Activated T-cell treated with anti-CD3 and anti-CD28 coated beads, Interleukin-2, amount 50 U/mL, for 4 hours (primary cell): ENCODE results near the gene PEAK1. TPM values are rescaled to one million over a fixed set of nuclear protein-coding genes. Genes with fewer than 3 reads are reported as not detected.

ENCODE experiments used
- ATAC-seq, 2 donors: fragments of 200-7000 bp; cut with Tn5 transposase; one replicate each; pipeline ENCODE4 v1.10.0; 2021
- DNase-seq: peaks from one replicate; pipeline ENCODE4 v3.0.0-alpha.2; 2020
- H3K27me3 Mint-ChIP-seq: one replicate; pipeline ENCODE4 v1.8.0; 2021; ENCODE audit warnings: low read depth, mixed read lengths
- H3K36me3 Mint-ChIP-seq: one replicate; pipeline ENCODE4 v1.8.0; 2022; ENCODE audit warnings: mixed read lengths; ENCODE audit not compliant: insufficient read depth
- H3K4me1 Mint-ChIP-seq: one replicate; pipeline ENCODE4 v1.8.0; 2021; ENCODE audit warnings: low read depth, mixed read lengths
- H3K4me3 Mint-ChIP-seq: one replicate; pipeline ENCODE4 v1.8.0; 2021; ENCODE audit warnings: mild to moderate bottlenecking, moderate library complexity, mixed read lengths
- H3K9me3 Mint-ChIP-seq: one replicate; pipeline ENCODE4 v1.8.0; 2021; ENCODE audit warnings: mixed read lengths
- total RNA-seq, 3 donors: library from RNA; stranded (reverse); gene quantifications; one replicate each; pipeline ENCODE4 v1.2.1, GENCODE V29; 2021

Gene PEAK1
- total RNA-seq, 3 donors from 2014 or later: 15.5 to 23.1 (median 21.2) TPM

DNA sequence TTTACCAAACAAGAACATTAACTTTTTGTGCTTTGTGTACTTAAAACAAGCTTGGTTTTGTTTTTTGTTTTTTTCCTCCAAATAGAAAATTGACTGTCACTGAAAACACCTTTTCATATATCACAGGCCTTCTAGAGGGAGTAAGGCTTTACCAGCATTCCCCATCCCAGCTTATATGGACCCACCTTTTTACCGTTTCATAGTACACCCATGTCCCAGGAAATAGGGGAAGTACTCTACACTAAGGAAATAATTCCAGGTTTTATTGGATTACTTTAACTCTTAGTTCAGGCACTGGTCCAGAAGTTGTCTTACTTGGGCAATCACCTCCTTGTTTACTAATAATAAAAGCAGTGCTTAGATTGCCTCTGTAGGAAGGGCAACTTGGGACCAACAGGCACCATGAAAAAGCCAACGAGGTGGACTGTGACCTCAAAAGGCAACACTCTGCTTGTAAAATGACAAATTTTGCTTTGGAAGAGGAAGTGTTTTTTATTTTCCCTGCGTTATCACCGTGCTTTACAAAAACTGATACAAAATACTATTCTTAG, 27.0 kb upstream of the PEAK1 start:
- Mint-ChIP-seq H3K4me3 (no peak overlapping the region), H3K27me3 (no peaks in the 10 kb centered on the region), H3K36me3 (peaks cover 10% of the 10 kb centered on the region), H3K4me1 (peaks cover 14% of the 10 kb centered on the region), H3K9me3 (no peaks in the 10 kb centered on the region)
- ATAC-seq: no peak
- no peak for DNase-seq

DNA sequence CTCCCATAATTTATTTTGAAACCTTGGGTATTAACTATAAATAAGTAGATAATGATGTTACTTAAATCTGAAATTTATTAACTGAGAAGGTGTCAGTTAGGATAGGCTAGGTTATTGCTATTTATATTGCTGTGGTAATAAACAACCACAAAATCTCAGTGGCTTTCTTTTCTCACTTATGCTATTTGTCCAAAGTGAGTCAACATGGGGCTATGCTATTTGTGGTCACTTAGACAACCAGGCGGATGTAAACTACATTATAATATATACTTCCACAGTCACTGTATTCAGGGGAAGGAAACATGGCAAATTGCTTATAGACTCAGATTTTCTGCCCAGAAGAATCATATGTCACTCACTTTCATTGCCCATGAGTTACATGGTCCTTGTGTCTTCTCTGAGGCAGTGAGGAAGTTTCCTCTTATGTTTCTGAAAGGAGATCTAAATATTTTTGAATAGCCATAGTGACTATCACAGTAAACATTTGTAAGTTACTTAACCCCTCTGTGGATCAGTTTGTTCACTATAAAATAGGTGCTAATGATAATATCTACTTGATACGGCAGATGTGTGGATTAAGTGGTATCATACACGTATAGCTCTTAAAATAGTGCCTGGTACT, 20.6 kb upstream of the PEAK1 start:
- Mint-ChIP-seq H3K36me3 (peaks cover 7% of the 10 kb centered on the region), H3K4me3 (no peak overlapping the region), H3K9me3 (no peaks in the 10 kb centered on the region), H3K4me1 (peaks cover 33% of the 10 kb centered on the region), H3K27me3 (no peaks in the 10 kb centered on the region)
- ATAC-seq: no peak
- no peak for DNase-seq

DNA sequence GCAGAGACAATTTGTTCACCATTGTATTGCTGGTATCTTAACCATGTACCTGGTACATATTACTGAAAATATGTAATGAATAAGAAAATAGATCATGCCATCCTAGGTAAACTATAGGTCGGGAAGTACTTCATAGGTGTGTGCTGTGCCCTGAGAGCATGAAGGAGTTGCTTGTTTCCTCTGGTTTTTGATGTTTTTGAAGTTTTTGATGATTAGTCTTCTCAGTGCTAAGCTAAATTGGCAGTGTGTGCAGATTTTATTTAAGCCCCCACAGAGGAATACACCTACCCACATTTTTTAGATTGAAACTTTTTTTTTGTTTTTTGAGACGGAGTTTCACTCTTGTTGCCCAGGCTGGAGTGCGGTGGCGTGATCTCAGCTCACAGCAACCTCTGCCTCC, 17.4 kb upstream of the PEAK1 start:
- no peak for DNase-seq
- ATAC-seq: no peak
- no peaks in the 10 kb centered on the region for H3K9me3 Mint-ChIP-seq
- no peaks in the 10 kb centered on the region for H3K27me3 Mint-ChIP-seq
- H3K4me3 Mint-ChIP-seq: no peak overlapping the region
- peaks cover 27% of the 10 kb centered on the region for H3K4me1 Mint-ChIP-seq
- H3K36me3 Mint-ChIP-seq: peaks cover 15% of the 10 kb centered on the region

DNA sequence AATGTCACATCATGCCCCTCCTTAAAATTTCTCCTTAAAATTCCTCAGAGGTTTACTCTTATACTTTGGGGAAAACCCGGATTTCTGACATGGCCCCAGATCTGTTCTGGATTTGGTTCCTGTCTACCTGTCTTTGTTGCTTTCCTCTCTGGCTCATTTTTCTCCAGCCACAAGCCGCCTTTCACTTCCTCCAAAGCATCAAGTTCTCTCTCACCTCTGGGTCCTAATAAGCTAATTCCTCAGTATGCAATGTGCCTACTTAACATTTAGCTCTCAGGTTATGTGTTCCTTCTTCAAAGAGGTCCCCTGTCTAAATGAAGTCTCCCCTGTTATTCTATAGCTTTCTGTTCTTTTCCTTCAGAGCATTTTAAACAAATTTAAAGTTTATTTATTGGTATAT, 16.9 kb upstream of the PEAK1 start:
- Mint-ChIP-seq H3K9me3 (no peaks in the 10 kb centered on the region), H3K36me3 (peaks cover 15% of the 10 kb centered on the region), H3K4me3 (no peak overlapping the region), H3K27me3 (no peaks in the 10 kb centered on the region), H3K4me1 (peaks cover 26% of the 10 kb centered on the region)
- ATAC-seq: no peak
- DNase-seq: no peak

DNA sequence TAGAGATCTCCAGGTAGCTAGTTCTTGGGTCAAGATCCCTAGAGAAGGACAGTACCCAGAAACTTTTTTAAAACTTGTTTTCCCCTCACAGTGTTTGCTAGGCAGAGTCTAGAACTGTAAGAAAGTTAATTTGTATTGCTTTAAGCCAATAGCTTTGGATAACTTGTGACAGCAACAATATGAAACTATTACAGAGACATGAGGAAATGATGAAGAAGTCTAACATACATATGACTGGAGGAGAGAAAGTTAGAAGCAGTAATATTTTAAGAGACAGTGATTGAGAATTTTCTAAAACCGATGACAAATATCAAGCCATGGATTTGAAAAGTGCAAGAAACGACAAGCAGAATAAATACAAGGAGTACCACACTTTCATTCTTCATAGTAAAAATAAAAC, 10.7 kb upstream of the PEAK1 start:
- ATAC-seq (peak; percentile 65 to 70), DNase-seq (no peak)
- no peak overlapping the region for H3K4me3 Mint-ChIP-seq
- H3K9me3 Mint-ChIP-seq: no peaks in the 10 kb centered on the region
- peaks cover 14% of the 10 kb centered on the region for H3K36me3 Mint-ChIP-seq
- peaks cover 35% of the 10 kb centered on the region for H3K4me1 Mint-ChIP-seq
- no peaks in the 10 kb centered on the region for H3K27me3 Mint-ChIP-seq

DNA sequence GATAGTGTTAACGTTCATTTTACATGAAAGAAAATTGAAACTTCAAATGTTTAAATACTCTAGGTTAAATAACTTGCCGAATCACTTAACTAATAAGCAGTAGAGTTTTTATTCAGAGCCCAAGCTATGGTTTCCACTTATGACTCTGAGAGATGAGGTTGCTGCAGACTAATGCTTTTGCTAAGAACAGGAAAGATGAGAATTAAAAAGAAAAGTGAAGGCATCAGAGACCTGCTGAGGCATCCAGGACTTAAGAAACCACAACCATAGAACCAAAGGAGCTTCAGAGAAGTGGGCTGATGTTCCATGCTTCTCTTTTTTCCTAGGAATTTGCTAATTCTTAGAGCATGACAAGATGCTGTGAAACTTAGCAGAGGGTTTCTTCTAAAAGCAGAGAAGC, 10.3 kb upstream of the PEAK1 start:
- no peak for DNase-seq
- no peak overlapping the region for H3K4me3 Mint-ChIP-seq
- no peaks in the 10 kb centered on the region for H3K9me3 Mint-ChIP-seq
- H3K27me3 Mint-ChIP-seq: no peaks in the 10 kb centered on the region
- peaks cover 15% of the 10 kb centered on the region for H3K36me3 Mint-ChIP-seq
- peaks cover 39% of the 10 kb centered on the region for H3K4me1 Mint-ChIP-seq
- ATAC-seq: peak; percentile 91

DNA sequence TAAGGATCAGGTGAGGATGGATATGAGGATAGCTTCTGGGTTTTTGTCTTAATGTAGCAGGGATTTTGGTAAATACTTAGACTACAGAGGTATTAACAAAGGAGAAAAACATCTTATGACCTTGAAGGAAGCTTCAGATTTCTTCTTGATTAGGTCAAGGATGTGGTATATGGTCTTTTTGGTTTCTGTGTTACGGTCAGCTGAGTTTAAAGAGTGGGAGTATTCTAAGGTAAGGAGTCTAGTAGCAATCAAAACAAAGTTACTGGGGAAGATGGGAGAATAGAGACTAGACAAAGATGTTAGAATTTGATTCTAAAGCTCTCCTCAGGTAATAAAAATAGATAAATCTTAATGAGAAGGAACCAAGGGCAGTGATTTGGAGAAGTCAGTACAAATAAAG, 7.0 kb upstream of the PEAK1 start:
- no peaks in the 10 kb centered on the region for H3K27me3 Mint-ChIP-seq
- peaks cover 61% of the 10 kb centered on the region for H3K4me1 Mint-ChIP-seq
- H3K9me3 Mint-ChIP-seq: no peaks in the 10 kb centered on the region
- ATAC-seq (no peak), DNase-seq (no peak)
- peaks cover 16% of the 10 kb centered on the region for H3K36me3 Mint-ChIP-seq
- no peak overlapping the region for H3K4me3 Mint-ChIP-seq

DNA sequence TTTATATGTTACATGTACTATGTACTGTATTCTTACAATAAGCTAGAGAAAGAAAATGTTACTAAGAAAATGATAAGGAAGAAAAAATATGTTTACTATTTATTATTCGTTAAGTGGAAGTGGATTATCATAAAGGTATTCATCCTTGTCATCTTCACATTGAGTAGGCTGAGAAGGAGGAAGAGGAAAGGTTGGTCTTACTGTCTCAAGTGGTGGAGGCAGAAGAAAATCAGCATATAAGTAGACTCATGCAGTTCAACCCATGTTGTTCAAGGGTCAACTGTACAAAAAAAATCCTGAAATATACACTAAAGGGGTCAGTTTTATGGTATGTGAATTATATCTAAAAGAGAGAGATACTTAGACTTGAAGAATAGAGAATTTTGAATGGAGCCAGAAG, 6.5 kb upstream of the PEAK1 start:
- Mint-ChIP-seq H3K36me3 (peaks cover 16% of the 10 kb centered on the region), H3K27me3 (no peaks in the 10 kb centered on the region), H3K4me3 (no peak overlapping the region), H3K4me1 (peaks cover 66% of the 10 kb centered on the region), H3K9me3 (no peaks in the 10 kb centered on the region)
- DNase-seq: no peak
- no peak for ATAC-seq

DNA sequence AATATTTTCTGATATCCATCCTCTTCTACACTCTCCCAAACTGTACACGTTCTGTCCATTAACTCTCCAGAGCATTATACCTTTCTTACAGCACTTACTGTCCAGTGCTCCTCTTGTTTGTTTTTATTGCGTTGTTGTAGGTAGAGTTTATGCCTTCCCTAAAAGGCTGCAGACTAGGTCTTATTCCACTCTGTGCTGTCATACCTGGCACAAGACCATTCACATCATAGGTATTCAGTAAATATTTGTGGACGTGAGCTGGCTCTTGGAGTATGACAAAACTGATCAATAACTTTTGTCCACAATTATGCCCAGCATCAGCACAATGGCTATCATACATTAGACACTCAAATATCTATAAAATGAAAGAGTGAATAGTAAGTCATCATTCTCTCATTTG, 5.2 kb upstream of the PEAK1 start:
- Mint-ChIP-seq H3K27me3 (no peaks in the 10 kb centered on the region), H3K4me1 (peaks cover 63% of the 10 kb centered on the region), H3K4me3 (no peak overlapping the region), H3K36me3 (peaks cover 12% of the 10 kb centered on the region), H3K9me3 (no peaks in the 10 kb centered on the region)
- ATAC-seq (no peak), DNase-seq (no peak)

DNA sequence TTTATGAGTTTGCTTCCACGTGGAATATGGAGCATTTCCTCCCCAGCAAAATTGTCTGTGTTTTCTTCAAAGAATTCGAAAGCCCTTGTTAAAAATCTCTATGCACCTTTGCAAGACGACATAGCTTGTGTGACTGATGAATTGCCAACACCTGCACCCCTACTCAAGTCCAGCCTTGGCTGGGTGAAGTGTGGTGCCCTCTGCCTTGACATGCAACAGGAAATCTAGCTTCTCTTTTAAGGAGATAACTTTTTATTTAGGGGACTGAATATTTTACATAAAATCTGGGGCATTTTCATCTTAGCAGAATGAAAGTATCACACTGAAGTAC, 1.4 kb upstream of the PEAK1 start:
- peaks cover 9% of the 10 kb centered on the region for H3K36me3 Mint-ChIP-seq
- H3K9me3 Mint-ChIP-seq: no peaks in the 10 kb centered on the region
- DNase-seq (no peak), ATAC-seq (no peak)
- no peaks in the 10 kb centered on the region for H3K27me3 Mint-ChIP-seq
- H3K4me3 Mint-ChIP-seq: peak overlapping the region; percentile 98
- peaks cover 61% of the 10 kb centered on the region for H3K4me1 Mint-ChIP-seq

DNA sequence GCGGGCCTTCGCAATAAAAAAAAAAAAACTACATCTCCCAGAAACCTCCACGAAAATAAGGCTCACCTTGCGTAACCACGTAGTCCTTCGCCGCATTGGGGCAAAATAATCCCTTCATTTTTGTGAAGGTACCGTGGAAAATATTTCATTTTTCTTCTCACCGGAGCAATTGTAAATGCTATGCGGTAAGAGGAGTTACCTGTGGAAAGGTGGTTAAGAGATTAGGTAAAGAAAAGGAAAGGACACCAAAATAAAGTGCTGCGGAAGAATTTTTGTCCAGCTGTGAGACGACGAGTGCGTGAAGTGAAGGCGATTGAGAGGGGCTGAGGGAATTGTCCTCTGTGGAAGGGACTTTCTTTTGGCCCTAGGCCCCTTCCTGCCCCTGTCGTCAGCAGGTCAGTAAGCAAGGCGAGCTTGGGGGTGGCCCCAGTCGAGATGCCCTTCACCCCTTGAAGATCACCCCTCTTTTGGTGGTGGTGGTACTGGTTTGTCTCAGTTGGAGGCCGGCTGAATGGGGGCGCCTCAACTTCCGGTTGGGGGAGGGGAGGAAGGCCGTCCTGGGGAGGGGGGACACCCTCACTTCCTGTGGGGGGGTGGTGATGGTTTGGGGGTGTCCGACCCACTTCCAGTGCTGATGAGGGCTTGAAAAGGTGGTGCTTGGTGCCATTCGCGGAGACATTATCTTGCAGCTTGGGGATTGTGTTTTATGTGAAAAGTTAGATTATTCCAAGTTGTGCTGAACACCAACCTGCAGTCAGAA, 886 bp upstream of the PEAK1 start, which contains the start of gene HMG20A:
HMG20A (plus strand) TSS at position 279 of the 760 bp plus-strand sequence. CDS start 37,520 bp downstream, outside the sequence.
- DNase-seq (peak; percentile 45), ATAC-seq (peak; percentile 21 to 32)
- Mint-ChIP-seq H3K27me3 (no peaks in the 10 kb centered on the region), H3K4me1 (peaks cover 57% of the 10 kb centered on the region), H3K9me3 (no peaks in the 10 kb centered on the region), H3K4me3 (peak within 1 kb of the TSS; percentile 98), H3K36me3 (peaks cover 9% of the 10 kb centered on the region)

DNA sequence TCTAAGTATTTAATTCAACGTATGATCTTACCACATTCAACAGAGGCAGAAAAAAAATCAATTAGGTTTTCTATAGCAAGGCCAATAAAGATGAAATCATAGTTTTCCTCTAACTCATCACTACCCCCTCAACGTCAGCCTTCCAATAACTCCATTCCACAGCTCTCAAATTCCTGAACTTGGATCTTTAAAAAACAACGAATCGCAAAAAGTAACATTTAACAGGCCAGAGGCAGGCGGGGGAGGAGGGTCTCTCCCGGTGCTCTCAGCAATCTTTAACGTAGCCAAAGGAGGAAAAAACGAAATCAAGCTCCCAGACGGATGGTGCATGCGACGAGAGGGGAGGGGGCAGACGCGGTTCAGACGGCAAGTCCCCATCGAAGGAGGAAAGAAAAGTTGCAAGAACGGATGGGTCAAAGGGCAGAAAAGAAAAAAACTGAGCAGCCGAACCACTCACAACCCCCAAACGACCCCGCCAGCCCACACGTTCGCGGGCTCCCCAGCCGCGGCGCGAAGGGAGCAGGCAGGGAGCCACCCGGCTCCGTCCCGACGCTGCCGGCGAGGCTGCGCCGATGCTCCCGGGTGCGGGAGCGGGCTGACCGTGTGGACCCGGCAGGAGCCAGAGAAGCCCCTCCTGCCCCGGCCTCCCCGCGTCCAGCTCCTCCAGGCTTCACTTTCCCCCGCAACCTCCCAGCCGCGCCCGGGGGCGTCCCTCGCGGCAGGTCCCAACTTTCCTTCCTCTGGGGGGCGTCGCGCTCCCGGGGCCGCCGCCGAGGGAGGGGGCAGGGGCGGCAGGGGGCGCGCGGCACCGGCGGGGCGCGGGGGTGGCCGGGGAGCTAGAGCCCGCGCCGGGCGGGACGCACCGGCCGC, 703 bp downstream of the PEAK1 start:
- H3K36me3 Mint-ChIP-seq: peaks cover 2% of the 10 kb centered on the region
- H3K27me3 Mint-ChIP-seq: no peaks in the 10 kb centered on the region
- DNase-seq: peak; percentile 38
- H3K4me1 Mint-ChIP-seq: peaks cover 42% of the 10 kb centered on the region
- H3K4me3 Mint-ChIP-seq: peak overlapping the region; percentile 91
- peak; percentile 18 to 38 for ATAC-seq
- H3K9me3 Mint-ChIP-seq: no peaks in the 10 kb centered on the region

DNA sequence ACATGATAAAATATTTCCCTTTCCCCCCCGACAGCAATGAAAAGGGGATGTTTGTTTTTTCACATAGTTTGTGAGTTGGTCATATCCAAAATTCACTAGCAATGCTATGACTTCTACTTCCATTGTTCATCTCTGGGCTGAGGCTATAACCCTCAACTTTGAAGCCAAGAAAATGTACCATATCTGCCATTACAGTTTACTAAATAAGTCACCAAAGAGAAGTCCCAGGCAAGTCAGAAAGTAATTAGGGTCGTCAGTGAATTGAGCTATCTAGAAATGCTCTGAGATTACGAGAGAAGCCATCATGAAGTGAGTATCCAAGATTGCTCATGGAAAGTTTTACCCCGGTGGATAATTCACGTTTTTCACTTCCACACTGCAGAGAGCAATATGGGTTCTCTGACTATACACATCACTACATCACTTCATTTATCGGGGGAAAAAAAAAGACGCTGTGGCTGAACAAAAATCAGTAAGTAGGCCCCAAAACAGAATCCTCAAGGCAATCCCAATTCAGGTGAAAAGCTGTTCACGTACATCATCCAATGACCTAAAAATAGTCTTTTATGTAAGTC, 1.4 kb downstream of the PEAK1 start:
- no peak for ATAC-seq
- Mint-ChIP-seq H3K4me3 (peak overlapping the region; percentile 91), H3K36me3 (peaks cover 2% of the 10 kb centered on the region), H3K4me1 (peaks cover 35% of the 10 kb centered on the region), H3K9me3 (no peaks in the 10 kb centered on the region), H3K27me3 (no peaks in the 10 kb centered on the region)
- no peak for DNase-seq

DNA sequence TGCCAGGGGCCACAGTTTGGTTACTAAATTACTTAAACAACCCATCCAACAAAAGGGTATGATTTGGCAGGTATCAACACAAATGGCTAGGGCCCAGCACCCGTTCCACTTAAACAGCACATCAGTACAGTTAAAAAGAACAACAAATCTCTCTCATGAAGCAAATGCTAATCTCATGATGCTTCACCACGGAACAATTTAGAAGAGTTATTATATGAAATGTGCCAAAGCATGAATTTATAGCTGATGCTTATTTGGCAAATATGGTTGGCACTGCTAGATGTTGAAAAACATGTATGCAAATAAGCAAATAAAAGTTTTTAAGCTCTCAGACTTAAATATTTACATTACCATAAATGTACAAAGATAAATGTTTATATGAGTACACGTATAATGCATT, 2.3 kb downstream of the PEAK1 start:
- Mint-ChIP-seq H3K36me3 (no peaks in the 10 kb centered on the region), H3K4me3 (no peak overlapping the region), H3K9me3 (no peaks in the 10 kb centered on the region), H3K4me1 (peaks cover 31% of the 10 kb centered on the region), H3K27me3 (no peaks in the 10 kb centered on the region)
- DNase-seq (no peak), ATAC-seq (no peak)
